Activated T-cell treated with anti-CD3 and anti-CD28 coated beads, Interleukin-2, amount 50 U/mL, for 72 hours (primary cell): ENCODE data around the gene ECSCR. TPM values are rescaled to one million over a fixed set of nuclear protein-coding genes. Genes with fewer than 3 reads are reported as not detected.

Experiments used
- ATAC-seq, 2 donors: fragments of 150-1000 bp; cut with Tn5 transposase; replicated peaks in 1 of 2; 2 replicates each; pipeline ENCODE4 v1.10.0; 2021; ENCODE audit warnings: moderate library complexity in 2 of 2, mild to moderate bottlenecking in 1 of 2
- DNase-seq, 2 donors: peaks; one replicate each; pipeline ENCODE4 v3.0.0; 2021 to 2022; ENCODE audit warnings: mixed read lengths in 1 of 2
- H3K27ac Mint-ChIP-seq: one replicate; pipeline ENCODE4 v1.8.0; 2022; ENCODE audit warnings: mild to moderate bottlenecking, moderate library complexity, mixed read lengths
- H3K27me3 Mint-ChIP-seq: one replicate; pipeline ENCODE4 v1.8.0; 2022; ENCODE audit warnings: low read depth, mixed read lengths
- H3K36me3 Mint-ChIP-seq, 2 donors: one replicate each; pipeline ENCODE4 v1.8.0; 2022; ENCODE audit warnings: mixed read lengths in 2 of 2, mild to moderate bottlenecking in 1 of 2; ENCODE audit not compliant: insufficient read depth in 2 of 2
- H3K4me1 Mint-ChIP-seq: one replicate; pipeline ENCODE4 v1.8.0; 2022; ENCODE audit warnings: low read depth, mixed read lengths
- H3K4me3 Mint-ChIP-seq, 2 donors: one replicate each; pipeline ENCODE4 v1.8.0; 2022; ENCODE audit warnings: mild to moderate bottlenecking in 2 of 2, mixed read lengths in 2 of 2, moderate library complexity in 2 of 2
- H3K9me3 Mint-ChIP-seq, 2 donors: one replicate each; pipeline ENCODE4 v1.8.0; 2022; ENCODE audit warnings: mixed read lengths in 2 of 2
- total RNA-seq, 2 donors: library from RNA; stranded (reverse); gene quantifications; one replicate each; pipeline ENCODE4 v1.2.3, GENCODE V29; 2022

ECSCR gene
- total RNA-seq, 2 donors from 2014 or later = 1.2 to 1.4 TPM

DNA sequence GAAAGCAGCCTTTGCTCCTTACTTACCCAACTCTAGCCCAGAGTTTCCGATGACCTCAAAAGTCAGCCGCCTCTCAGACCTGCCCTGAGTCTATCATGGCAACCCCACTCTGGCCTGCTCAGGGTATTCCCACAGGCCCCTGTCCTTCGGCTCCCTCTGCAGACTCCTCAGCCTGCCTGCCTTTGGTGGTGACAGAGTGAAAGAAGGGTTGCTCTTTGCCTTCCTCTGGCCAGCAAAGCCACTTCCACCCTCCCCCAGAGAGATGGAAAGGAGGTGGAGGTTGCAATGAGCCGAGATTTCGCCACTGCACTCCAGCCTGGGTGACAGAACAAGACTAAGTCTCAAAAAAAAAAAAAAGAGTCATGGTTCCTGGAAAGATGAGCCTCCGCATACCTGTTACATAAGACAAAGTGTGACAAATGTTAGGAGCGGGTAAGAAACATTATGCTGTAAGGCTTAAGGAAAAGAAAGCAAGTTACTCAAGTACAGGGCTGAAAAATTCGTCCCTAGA is 5.9 kb upstream of the ECSCR start:
- DNase-seq = no peak
- Mint-ChIP-seq H3K9me3 (no peaks in the 10 kb centered on the region), H3K4me3 (peak overlapping the region in 1 of 2 donors; percentile 47), H3K36me3 (no peaks in the 10 kb centered on the region), H3K4me1 (peaks cover 50% of the 10 kb centered on the region), H3K27ac (peak overlapping the region; percentile 67), H3K27me3 (no peaks in the 10 kb centered on the region)
- ATAC-seq = peak; percentile 52 to 55

GRCh38 chr5:139461698-139462097 is 845 bp downstream of the ECSCR start:
- Mint-ChIP-seq H3K36me3 (no peaks in the 10 kb centered on the region), H3K4me1 (peaks cover 50% of the 10 kb centered on the region), H3K27ac (no peak overlapping the region), H3K4me3 (no peak overlapping the region), H3K9me3 (no peaks in the 10 kb centered on the region), H3K27me3 (no peaks in the 10 kb centered on the region)
- no peak for DNase-seq
- no peak for ATAC-seq

DNA sequence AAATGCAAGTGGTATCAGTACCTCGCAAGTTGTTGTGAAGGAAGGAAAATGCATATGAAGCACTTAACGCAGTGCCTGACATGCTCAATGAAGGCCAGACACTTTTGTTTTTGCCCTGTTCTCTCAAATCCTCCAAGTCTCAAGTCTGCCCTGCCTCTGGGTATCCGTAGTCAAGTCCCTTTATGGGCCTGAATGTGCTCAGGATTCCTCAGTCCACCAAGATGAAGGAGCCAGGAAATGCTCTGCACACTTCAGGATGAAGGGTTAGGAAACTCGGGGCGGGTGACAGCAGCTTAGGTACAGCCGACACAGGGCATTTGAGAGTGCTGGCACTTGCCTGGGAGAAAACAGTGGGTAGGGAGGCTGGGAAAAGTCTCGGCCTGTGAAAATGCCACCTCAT is 1.4 kb downstream of the ECSCR start:
- no peak for ATAC-seq
- H3K9me3 Mint-ChIP-seq = no peaks in the 10 kb centered on the region
- no peaks in the 10 kb centered on the region for H3K36me3 Mint-ChIP-seq
- H3K4me1 Mint-ChIP-seq = peaks cover 56% of the 10 kb centered on the region
- no peak overlapping the region for H3K27ac Mint-ChIP-seq
- H3K4me3 Mint-ChIP-seq = no peak overlapping the region
- DNase-seq = no peak
- H3K27me3 Mint-ChIP-seq = no peaks in the 10 kb centered on the region

DNA sequence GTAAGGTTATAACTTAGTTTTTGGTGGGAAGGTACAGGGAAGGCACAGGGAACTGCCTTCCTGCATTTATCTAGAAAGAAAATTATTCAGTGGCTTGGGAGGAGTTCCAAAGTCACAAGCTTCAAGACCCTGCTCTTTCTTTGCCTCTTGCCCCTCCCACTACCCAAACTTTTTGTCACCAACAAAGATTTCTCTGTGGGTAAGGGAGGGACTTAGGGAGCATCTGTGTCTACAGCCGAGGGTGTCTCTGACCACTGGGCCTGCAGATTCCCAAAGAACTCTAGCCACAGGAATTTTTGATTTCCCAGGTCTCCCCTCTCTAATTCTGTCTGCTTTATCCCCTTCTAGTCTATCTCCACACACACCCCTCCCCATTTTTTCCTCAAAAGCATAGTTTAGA is 2.1 kb downstream of the ECSCR start:
- Mint-ChIP-seq H3K27ac (peak overlapping the region; percentile 96), H3K36me3 (no peaks in the 10 kb centered on the region), H3K4me3 (peak overlapping the region; percentile 86 to 90), H3K9me3 (no peaks in the 10 kb centered on the region), H3K27me3 (no peaks in the 10 kb centered on the region), H3K4me1 (peaks cover 60% of the 10 kb centered on the region)
- ATAC-seq (no peak), DNase-seq (no peak)

GRCh38 chr5:139459451-139459934 is 3.0 kb downstream of the ECSCR start:
- no peaks in the 10 kb centered on the region for H3K36me3 Mint-ChIP-seq
- peak in 1 of 2 donors; percentile 54 for DNase-seq
- peak; percentile 44 to 46 for ATAC-seq
- peak overlapping the region; percentile 96 for H3K27ac Mint-ChIP-seq
- no peaks in the 10 kb centered on the region for H3K27me3 Mint-ChIP-seq
- peak overlapping the region; percentile 86 to 90 for H3K4me3 Mint-ChIP-seq
- H3K9me3 Mint-ChIP-seq = no peaks in the 10 kb centered on the region
- H3K4me1 Mint-ChIP-seq = peaks cover 70% of the 10 kb centered on the region

DNA sequence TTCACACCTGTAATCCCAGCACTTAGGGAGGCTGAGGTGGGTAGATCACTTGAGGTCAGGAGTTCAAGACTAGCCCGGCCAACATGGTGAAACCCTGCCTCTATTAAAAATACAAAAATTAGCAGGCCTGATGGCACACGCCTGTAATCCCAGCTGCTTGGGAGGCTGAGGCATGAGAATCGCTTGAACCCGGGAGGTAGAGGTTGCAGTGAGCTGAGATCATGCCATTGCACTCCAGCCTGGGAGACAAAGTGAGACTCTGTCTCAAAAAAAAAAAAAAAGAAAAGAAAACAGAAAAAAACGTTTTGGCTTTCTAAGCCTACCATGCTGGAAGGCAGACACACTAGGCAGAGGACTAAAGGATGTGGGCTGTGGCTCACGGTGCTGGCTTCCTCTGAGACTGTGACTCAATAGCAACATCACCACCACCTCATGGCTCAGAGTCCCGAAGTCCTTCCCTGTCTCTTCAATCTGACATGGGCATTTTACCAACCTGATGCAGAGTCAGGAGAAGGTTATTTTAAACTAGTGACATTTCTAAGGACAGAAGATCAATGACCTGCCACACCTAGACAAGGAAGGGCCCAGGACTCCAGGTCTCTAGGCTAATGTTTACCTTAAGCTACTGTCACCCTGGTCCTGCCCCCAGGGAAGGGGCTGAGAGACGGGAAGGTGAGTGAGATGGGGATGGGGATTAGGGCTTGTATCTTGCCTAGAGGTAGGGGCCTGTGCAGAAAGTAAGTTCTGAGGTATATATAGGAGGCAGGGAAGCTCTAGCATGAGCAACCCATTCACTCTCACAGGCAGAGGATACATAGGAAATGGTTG is 3.7 kb downstream of the ECSCR start:
- H3K27ac Mint-ChIP-seq = peak overlapping the region; percentile 96
- H3K4me1 Mint-ChIP-seq = peaks cover 77% of the 10 kb centered on the region
- H3K4me3 Mint-ChIP-seq = peak overlapping the region; percentile 86 to 90
- peaks cover 0 to 1% of the 10 kb centered on the region in 2 donors for H3K9me3 Mint-ChIP-seq
- ATAC-seq (peak; percentile 89 to 90), DNase-seq (peak; percentile 82 to 87)
- no peaks in the 10 kb centered on the region for H3K27me3 Mint-ChIP-seq
- peaks cover 0 to 3% of the 10 kb centered on the region in 2 donors for H3K36me3 Mint-ChIP-seq

GRCh38 chr5:139457653-139458306 is 4.8 kb downstream of the ECSCR start:
- H3K27me3 Mint-ChIP-seq = no peaks in the 10 kb centered on the region
- peak; percentile 60 to 73 for DNase-seq
- peak; percentile 18 to 26 for ATAC-seq

DNA sequence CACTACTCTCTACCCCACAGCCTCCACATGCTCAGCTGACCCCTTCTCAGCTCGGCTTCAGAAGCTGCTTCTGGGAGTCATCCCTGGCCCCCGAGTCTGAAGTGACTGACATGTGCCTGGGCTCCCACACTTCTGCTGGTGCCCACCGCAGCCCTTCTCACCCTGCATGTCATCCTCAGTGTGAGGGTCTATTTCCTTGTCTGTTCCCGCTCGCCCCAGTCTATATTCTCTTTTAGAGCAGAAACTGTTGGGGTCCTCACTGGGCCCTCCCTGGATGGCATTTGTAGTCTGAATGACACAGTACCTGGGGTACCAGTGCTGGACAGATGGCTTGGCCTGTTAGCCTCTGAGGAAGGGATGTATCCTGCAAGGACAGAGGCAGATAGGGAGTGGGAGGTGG is 5.3 kb downstream of the ECSCR start:
- no peaks in the 10 kb centered on the region for H3K27me3 Mint-ChIP-seq

More at GRCh38 chr5:139457653-139458306, 4.8 kb downstream of the ECSCR start:
- Mint-ChIP-seq H3K36me3 (peaks cover 0 to 6% of the 10 kb centered on the region in 2 donors), H3K4me1 (peaks cover 82% of the 10 kb centered on the region), H3K4me3 (peak overlapping the region; percentile 60 to 63), H3K9me3 (peaks cover 0 to 4% of the 10 kb centered on the region in 2 donors), H3K27ac (peak overlapping the region; percentile 70)

DNA sequence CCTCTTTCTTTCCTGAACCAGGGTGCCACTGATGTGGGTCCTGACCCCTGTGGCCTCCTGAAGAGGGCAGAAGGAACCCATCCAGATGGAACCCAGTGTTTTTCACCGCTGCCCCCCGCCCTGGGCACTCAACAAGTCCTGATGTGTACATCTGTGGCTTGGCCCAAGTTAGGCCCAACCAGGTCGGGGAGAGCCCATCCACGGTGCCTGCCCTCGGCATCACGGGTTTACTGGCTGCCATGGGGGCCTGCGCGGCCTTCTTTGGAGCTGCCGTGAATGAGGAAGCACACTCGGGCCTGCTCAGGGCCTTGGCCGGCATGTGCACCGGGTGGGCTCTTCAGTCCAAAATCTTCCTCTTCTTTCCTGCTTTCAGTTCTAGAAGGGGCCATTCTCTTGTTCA is 5.8 kb downstream of the ECSCR start:
- Mint-ChIP-seq H3K27ac (no peak overlapping the region), H3K4me3 (no peak overlapping the region), H3K27me3 (no peaks in the 10 kb centered on the region), H3K9me3 (peaks cover 0 to 4% of the 10 kb centered on the region in 2 donors), H3K36me3 (peaks cover 0 to 6% of the 10 kb centered on the region in 2 donors), H3K4me1 (peaks cover 78% of the 10 kb centered on the region)
- ATAC-seq (no peak), DNase-seq (no peak)

More for the DNA sequence above, 5.3 kb downstream of the ECSCR start:
- H3K4me1 Mint-ChIP-seq = peaks cover 82% of the 10 kb centered on the region
- no peak for ATAC-seq
- no peak for DNase-seq
- peaks cover 0 to 6% of the 10 kb centered on the region in 2 donors for H3K36me3 Mint-ChIP-seq
- peak overlapping the region; percentile 40 to 60 for H3K4me3 Mint-ChIP-seq
- H3K9me3 Mint-ChIP-seq = peaks cover 0 to 4% of the 10 kb centered on the region in 2 donors
- H3K27ac Mint-ChIP-seq = peak overlapping the region; percentile 55

DNA sequence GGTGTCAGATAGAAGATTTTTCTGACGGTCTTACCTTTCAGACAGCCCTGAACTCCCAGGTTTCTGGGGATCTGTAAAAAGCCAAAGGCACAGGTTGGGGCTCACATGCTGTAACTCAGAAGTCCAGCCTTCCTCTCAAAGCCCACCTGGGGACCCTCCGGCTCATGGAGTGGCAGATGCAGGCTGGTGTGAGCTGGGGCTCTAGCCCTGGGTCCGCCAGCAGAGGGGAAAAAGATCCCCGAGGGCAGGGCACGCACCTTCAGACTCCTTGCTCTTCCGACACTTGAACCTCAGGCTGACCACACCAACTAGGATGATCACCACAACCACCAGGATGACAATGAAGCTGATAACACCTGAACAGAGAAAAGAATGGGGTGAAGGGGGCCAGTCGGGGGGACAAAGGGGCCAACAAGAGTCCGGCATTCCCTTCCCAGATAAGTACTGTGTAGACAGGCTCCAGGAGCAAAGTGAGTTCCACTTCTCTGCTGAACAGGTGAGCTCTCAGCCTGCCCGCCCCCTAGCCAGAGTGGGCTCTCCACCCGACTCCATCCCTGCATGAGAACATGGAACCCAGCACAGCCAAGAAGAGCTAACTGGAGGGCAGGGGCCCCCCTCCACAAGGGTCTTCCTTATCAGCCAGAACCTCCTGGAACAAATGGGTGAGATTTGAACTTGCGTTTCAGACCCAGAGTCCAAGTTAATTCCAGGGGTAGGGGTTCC is 7.8 kb downstream of the ECSCR start:
- peak overlapping the region; percentile 66 for H3K27ac Mint-ChIP-seq
- H3K4me3 Mint-ChIP-seq = no peak overlapping the region
- no peak for DNase-seq
- ATAC-seq = no peak
- peaks cover 0 to 6% of the 10 kb centered on the region in 2 donors for H3K36me3 Mint-ChIP-seq
- H3K27me3 Mint-ChIP-seq = no peaks in the 10 kb centered on the region
- peaks cover 62% of the 10 kb centered on the region for H3K4me1 Mint-ChIP-seq
- peaks cover 0 to 4% of the 10 kb centered on the region in 2 donors for H3K9me3 Mint-ChIP-seq

- ATAC-seq (peak in 1 of 2 donors; percentile 10), DNase-seq (peak in 1 of 2 donors; percentile 58)
- Mint-ChIP-seq H3K4me3 (no peak overlapping the region), H3K4me1 (peaks cover 62% of the 10 kb centered on the region), H3K27me3 (no peaks in the 10 kb centered on the region), H3K9me3 (peaks cover 0 to 4% of the 10 kb centered on the region in 2 donors), H3K36me3 (peaks cover 2 to 6% of the 10 kb centered on the region in 2 donors), H3K27ac (peak overlapping the region; percentile 66)
Measured at GRCh38 chr5:139453683-139454567, 8.6 kb downstream of the ECSCR start.
